OCI-LY7 (cell line): ENCODE data around the gene PRELID2. TPM values are rescaled to one million over a fixed set of nuclear protein-coding genes. Genes with fewer than 3 reads are reported as not detected.

Experiments used
- BruUV-seq: library from RNA; stranded (reverse); fragments of 400-500 nt; replicated peaks from 2 replicates; lab custom pipeline; 2021; lab: Mats Ljungman, UMichigan
- CTCF ChIA-PET: fragments of 300-600 bp; sonication (Branson Sonifier 250); formaldehyde crosslinking; loops from one replicate; lab custom pipeline; 2022; ENCODE audit warnings: antibody characterized with exemption; ENCODE audit not compliant: unreplicated experiment; lab: Charles Lee
- POLR2A ChIA-PET: fragments of 300-600 bp; sonication (Branson Sonifier 250); formaldehyde crosslinking; loops from one replicate; lab custom pipeline; 2022; ENCODE audit warnings: antibody characterized with exemption; lab: Charles Lee
- DNase-seq: peaks from one replicate; pipeline ENCODE4 v3.0.0-alpha.2; 2015; ENCODE audit warnings: low spot score
- H2AFZ ChIP-seq: fragments of 200-600 bp; sonication (generic), shearing (Covaris generic); 2 replicates; pipeline ENCODE4 v1.6.1; 2014; ENCODE audit warnings: mild to moderate bottlenecking, antibody characterized with exemption, low read length, moderate library complexity
- H3K27ac ChIP-seq: fragments of 200-600 bp; sonication (generic); 2 replicates; pipeline ENCODE4 v1.5.1; 2014; ENCODE audit warnings: mixed run types, low read depth, mild to moderate bottlenecking, moderate library complexity, low read length, inconsistent platforms; ENCODE audit not compliant: poor library complexity, severe bottlenecking
- H3K36me3 ChIP-seq: fragments of 200-600 bp; sonication (generic); 2 replicates; pipeline ENCODE4 v1.6.1; 2014; ENCODE audit warnings: mild to moderate bottlenecking, antibody characterized with exemption, low read length, moderate library complexity, mixed read lengths; ENCODE audit not compliant: insufficient read depth
- H3K4me1 ChIP-seq: fragments of 200-600 bp; sonication (generic); 2 replicates; pipeline ENCODE4 v1.5.1; 2014; ENCODE audit warnings: mild to moderate bottlenecking, low read length; ENCODE audit not compliant: insufficient read depth, poor library complexity, severe bottlenecking
- H3K4me2 ChIP-seq: fragments of 200-600 bp; sonication (generic); 2 replicates; pipeline ENCODE4 v1.6.1; 2014; ENCODE audit warnings: mild to moderate bottlenecking, low read length
- H3K4me3 ChIP-seq: fragments of 200-600 bp; sonication (generic); 2 replicates; pipeline ENCODE4 v1.5.1; 2014; ENCODE audit warnings: mild to moderate bottlenecking, low read depth, low read length; ENCODE audit not compliant: poor library complexity, severe bottlenecking
- H3K79me2 ChIP-seq: fragments of 200-600 bp; sonication (generic); 2 replicates; pipeline ENCODE4 v1.6.1; 2016; ENCODE audit warnings: low read depth, mild to moderate bottlenecking, low read length, moderate library complexity, mixed read lengths; ENCODE audit not compliant: insufficient read depth
- H3K9me2 ChIP-seq: fragments of 200-600 bp; sonication (generic); 2 replicates; pipeline ENCODE4 v1.6.1; 2016; ENCODE audit warnings: mild to moderate bottlenecking, low read length, mixed read lengths; ENCODE audit not compliant: insufficient read depth
- H3K9me3 ChIP-seq: fragments of 200-600 bp; sonication (generic); 2 replicates; pipeline ENCODE4 v1.6.1; 2014; ENCODE audit warnings: mild to moderate bottlenecking, mixed run types, low read length, mixed read lengths
- H4K20me1 ChIP-seq: fragments of 200-600 bp; sonication (generic); 2 replicates; pipeline ENCODE4 v1.6.1; 2014; ENCODE audit warnings: mild to moderate bottlenecking, antibody characterized with exemption, low read length, moderate library complexity, mixed read lengths; ENCODE audit not compliant: insufficient read depth
- EZH2phosphoT487 ChIP-seq: fragments of 200-600 bp; sonication (generic); IDR thresholded peaks from 2 replicates; pipeline ENCODE4 v1.6.1; 2018; ENCODE audit warnings: low read depth, borderline replicate concordance, mild to moderate bottlenecking, mixed run types, antibody characterized with exemption, low read length, moderate library complexity, mixed read lengths
- intact Hi-C: fragments of 100-400 bp; cut with micrococcal nuclease; formaldehyde crosslinking; loops from one replicate; pipeline ENCODE4 v1.10.0; 2022; ENCODE audit not compliant: unreplicated experiment
- total RNA-seq, 2 experiments: library from RNA; depleted of rRNA in 1 of 2; stranded (reverse); fragments of >200 nt in 1 of 2; shearing (Covaris generic) in 1 of 2; gene quantifications; 2 replicates each; pipeline ENCODE4 v1.2.3, GENCODE V29; 2014 to 2022
- TF ChIP-seq, protein P1 (sequence below): fragments of 200-600 bp; sonication (generic); conservative IDR thresholded peaks from 2 replicates; pipeline ENCODE4 v1.5.1; 2014; ENCODE audit warnings: mild to moderate bottlenecking, antibody characterized with exemption, low read length, moderate library complexity, mixed read lengths

PRELID2 gene
- total RNA-seq, 2 experiments from 2014 or later: 1.4 to 9.5 TPM

DNA sequence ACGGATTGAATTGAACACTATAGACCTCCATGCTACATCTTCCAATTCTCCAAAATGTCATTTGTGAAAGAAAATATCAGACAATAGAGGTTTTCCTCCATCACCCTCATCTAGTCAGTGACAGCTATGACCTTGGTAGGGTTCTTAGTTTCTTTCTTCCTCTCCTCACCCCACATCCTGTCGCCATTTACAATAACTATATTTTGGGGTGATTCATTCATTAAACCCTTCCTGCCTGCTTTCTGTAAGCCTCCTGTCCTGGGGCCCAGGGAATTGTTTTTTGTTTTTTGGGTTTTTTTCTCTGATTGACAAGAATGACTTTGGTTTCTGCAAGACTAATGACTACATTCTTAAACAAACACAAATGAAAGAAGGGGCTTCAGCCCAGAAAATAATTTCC lies 82.6 kb downstream of the PRELID2 start:
- BruUV-seq: no TSS peak
- TF ChIP-seq, protein P1, sequence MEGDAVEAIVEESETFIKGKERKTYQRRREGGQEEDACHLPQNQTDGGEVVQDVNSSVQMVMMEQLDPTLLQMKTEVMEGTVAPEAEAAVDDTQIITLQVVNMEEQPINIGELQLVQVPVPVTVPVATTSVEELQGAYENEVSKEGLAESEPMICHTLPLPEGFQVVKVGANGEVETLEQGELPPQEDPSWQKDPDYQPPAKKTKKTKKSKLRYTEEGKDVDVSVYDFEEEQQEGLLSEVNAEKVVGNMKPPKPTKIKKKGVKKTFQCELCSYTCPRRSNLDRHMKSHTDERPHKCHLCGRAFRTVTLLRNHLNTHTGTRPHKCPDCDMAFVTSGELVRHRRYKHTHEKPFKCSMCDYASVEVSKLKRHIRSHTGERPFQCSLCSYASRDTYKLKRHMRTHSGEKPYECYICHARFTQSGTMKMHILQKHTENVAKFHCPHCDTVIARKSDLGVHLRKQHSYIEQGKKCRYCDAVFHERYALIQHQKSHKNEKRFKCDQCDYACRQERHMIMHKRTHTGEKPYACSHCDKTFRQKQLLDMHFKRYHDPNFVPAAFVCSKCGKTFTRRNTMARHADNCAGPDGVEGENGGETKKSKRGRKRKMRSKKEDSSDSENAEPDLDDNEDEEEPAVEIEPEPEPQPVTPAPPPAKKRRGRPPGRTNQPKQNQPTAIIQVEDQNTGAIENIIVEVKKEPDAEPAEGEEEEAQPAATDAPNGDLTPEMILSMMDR: no peak
- TF ChIP-seq EZH2phosphoT487: no peak
- no peaks in the 10 kb centered on the region for H3K4me1 ChIP-seq
- no peaks in the 10 kb centered on the region for H3K9me2 ChIP-seq
- no peak for DNase-seq
- H2AFZ ChIP-seq: no peak overlapping the region
- no peak overlapping the region for H3K4me3 ChIP-seq
- POLR2A ChIA-PET: interaction anchor here (1.3 kb wide), 1 partner anchor 73 kb away, joined by 3 read pairs; no protein-coding TSS in a partner anchor
- no peak overlapping the region for H3K4me2 ChIP-seq
- intact Hi-C loops: no loop called here
- no peaks in the 10 kb centered on the region for H3K79me2 ChIP-seq
- no peak overlapping the region for H3K27ac ChIP-seq
- CTCF ChIA-PET: no interaction called here
- H3K9me3 ChIP-seq: no peaks in the 10 kb centered on the region
- H4K20me1 ChIP-seq: no peaks in the 10 kb centered on the region
- no peaks in the 10 kb centered on the region for H3K36me3 ChIP-seq

DNA sequence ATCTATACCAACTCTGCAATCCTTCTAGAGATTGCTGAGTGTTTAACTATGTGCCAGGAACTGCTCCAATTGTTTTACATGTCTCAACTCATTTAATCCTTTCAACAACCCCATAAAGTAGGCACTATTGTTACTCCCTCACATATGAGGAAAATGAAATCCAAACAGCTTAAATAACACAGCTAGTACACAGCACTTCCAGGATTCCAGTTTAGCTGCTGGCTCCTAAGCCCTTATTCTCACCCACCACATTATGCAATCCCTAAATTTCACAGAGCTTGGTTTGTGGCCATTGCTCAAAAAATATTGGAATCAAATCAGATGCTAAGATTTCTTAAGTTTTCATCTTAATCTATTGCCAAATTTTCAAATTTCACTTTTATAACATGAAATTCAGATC lies 84.9 kb downstream of the PRELID2 start:
- Histone ChIP-seq H3K79me2 (no peaks in the 10 kb centered on the region), H3K4me1 (no peaks in the 10 kb centered on the region), H3K4me3 (no peak overlapping the region), H2AFZ (no peak overlapping the region), H3K9me2 (no peaks in the 10 kb centered on the region), H3K9me3 (no peaks in the 10 kb centered on the region), H3K4me2 (no peak overlapping the region), H4K20me1 (no peaks in the 10 kb centered on the region), H3K36me3 (no peaks in the 10 kb centered on the region), H3K27ac (no peak overlapping the region)
- no peak for TF ChIP-seq EZH2phosphoT487
- TF ChIP-seq, protein P1: no peak
- ChIA-PET CTCF (interaction anchor here (0.6 kb wide), 1 partner anchor 675 kb away, joined by 3 read pairs; no protein-coding TSS in a partner anchor), POLR2A (no interaction called here)
- BruUV-seq: no TSS peak
- no peak for DNase-seq
- intact Hi-C loops: no loop called here

DNA sequence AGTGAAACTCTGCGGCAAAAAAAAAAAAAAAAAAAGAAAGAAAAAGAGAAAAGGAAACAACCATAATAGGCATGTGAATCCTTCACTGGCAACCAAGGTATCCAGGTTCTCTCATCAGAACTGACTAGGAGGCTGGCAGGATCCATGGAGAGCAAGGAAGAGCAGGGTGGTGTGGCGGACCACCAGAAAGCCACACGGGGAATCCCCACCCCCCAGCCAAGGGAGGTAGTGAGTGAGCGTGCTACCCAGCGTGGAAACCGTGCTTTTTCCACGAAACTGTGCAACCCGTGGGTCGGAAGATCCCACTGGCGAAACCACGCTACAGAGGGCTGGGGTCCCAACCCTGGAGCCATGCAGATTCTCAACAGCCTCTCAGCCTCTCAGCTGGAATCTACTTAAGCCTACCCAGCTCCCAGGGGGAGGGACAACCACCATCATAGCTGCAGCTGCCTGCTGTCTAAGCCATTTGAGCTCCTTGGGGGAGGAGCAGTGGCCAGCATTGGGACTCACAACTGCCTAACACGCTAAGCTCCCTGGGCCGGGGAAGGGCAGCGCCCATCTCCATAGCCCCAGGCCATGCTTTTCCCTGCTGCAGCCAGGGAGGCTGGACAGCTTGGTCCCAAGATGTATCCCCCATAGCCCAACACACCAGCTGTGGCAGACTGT lies 91.6 kb downstream of the PRELID2 start:
- Histone ChIP-seq H3K9me2 (no peaks in the 10 kb centered on the region), H3K9me3 (no peaks in the 10 kb centered on the region), H3K4me3 (no peak overlapping the region), H3K36me3 (no peaks in the 10 kb centered on the region), H4K20me1 (no peaks in the 10 kb centered on the region), H2AFZ (no peak overlapping the region), H3K27ac (no peak overlapping the region), H3K79me2 (no peaks in the 10 kb centered on the region), H3K4me2 (no peak overlapping the region), H3K4me1 (no peaks in the 10 kb centered on the region)
- DNase-seq: no peak
- intact Hi-C loops: no loop called here
- ChIA-PET POLR2A (no interaction called here), CTCF (no interaction called here)
- no peak for TF ChIP-seq EZH2phosphoT487
- TF ChIP-seq, protein P1: no peak
- no TSS peak for BruUV-seq
